Smooth muscle cell (in vitro differentiated cells): ENCODE results near the gene WWC2. TPM values are rescaled to one million over a fixed set of nuclear protein-coding genes. Genes with fewer than 3 reads are reported as not detected.
A peak's percentile ranks its signal among the peaks of the same experiment; 100 is the strongest.

ENCODE experiments used
- DNase-seq: peaks from one replicate; lab custom pipeline; 2025; ENCODE audit not compliant: unreplicated experiment; lab: John Stamatoyannopoulos, UW
- H2AFZ ChIP-seq: fragments of 200-600 bp; sonication (generic); 2 replicates; pipeline ENCODE4 v1.6.0; 2016; ENCODE audit warnings: antibody characterized with exemption, low read depth, mild to moderate bottlenecking
- H3F3A ChIP-seq: fragments of 200-600 bp; sonication (generic); 2 replicates; pipeline ENCODE4 v1.6.0; 2017; ENCODE audit warnings: antibody characterized with exemption, low read depth
- H3K27ac ChIP-seq: fragments of 200-600 bp; sonication (generic); 2 replicates; pipeline ENCODE4 v1.5.1; 2016; ENCODE audit warnings: low read depth, mild to moderate bottlenecking
- H3K27me3 ChIP-seq: fragments of 200-600 bp; sonication (generic); 2 replicates; pipeline ENCODE4 v1.6.1; 2016; ENCODE audit warnings: low read depth, mild to moderate bottlenecking
- H3K36me3 ChIP-seq: fragments of 200-600 bp; sonication (generic); 2 replicates; pipeline ENCODE4 v1.5.1; 2016; ENCODE audit warnings: low read depth
- H3K4me1 ChIP-seq: fragments of 200-600 bp; sonication (generic); 2 replicates; pipeline ENCODE4 v1.5.1; 2016; ENCODE audit warnings: low read depth
- H3K4me2 ChIP-seq: fragments of 200-600 bp; sonication (generic); 2 replicates; pipeline ENCODE4 v1.6.0; 2016; ENCODE audit warnings: mild to moderate bottlenecking
- H3K4me3 ChIP-seq: fragments of 200-600 bp; sonication (generic); 2 replicates; pipeline ENCODE4 v1.5.1; 2016; ENCODE audit warnings: mild to moderate bottlenecking
- H3K79me2 ChIP-seq: fragments of 200-600 bp; sonication (generic); 2 replicates; pipeline ENCODE4 v1.6.0; 2016; ENCODE audit warnings: low read depth, mild to moderate bottlenecking
- H3K9ac ChIP-seq: fragments of 200-600 bp; sonication (generic); 2 replicates; pipeline ENCODE4 v1.6.0; 2016; ENCODE audit warnings: low read depth
- H3K9me3 ChIP-seq: fragments of 200-600 bp; sonication (generic); replicated peaks from 2 replicates; pipeline ENCODE4 v1.5.1; 2016; ENCODE audit warnings: low read depth
- H4K20me1 ChIP-seq: fragments of 200-600 bp; sonication (generic); 2 replicates; pipeline ENCODE4 v1.6.0; 2016; ENCODE audit warnings: low read depth
- WGBS: methylation state at CpG from one replicate; pipeline ENCODE4 v1.1.7; 2016; ENCODE audit warnings: low lambda C conversion rate; 5-methylcytosine and 5-hydroxymethylcytosine counted together
- polyA plus RNA-seq: library from polyadenylated mRNA; unstranded; fragments of >200 nt; fragmentation: Nextera tagmentation; extraction: Ambion mirVana; gene quantifications from 2 replicates; pipeline ENCODE4 v1.2.1, GENCODE V29; 2016
- total RNA-seq: library from RNA; depleted of rRNA; stranded (reverse); fragments of >200 nt; gene quantifications from 2 replicates; pipeline ENCODE4 v1.2.3, GENCODE V29; 2014
- TF ChIP-seq, protein P1 (sequence below): fragments of 200-600 bp; sonication (generic); IDR thresholded peaks from 2 replicates; pipeline ENCODE4 v1.5.1; 2017; ENCODE audit warnings: borderline replicate concordance, mild to moderate bottlenecking, antibody characterized with exemption; ENCODE audit not compliant: insufficient read depth, poor library complexity, severe bottlenecking

Gene WWC2
- total and polyA plus RNA-seq, 2 experiments from 2014 or later: 11.2 to 13.5 TPM

DNA sequence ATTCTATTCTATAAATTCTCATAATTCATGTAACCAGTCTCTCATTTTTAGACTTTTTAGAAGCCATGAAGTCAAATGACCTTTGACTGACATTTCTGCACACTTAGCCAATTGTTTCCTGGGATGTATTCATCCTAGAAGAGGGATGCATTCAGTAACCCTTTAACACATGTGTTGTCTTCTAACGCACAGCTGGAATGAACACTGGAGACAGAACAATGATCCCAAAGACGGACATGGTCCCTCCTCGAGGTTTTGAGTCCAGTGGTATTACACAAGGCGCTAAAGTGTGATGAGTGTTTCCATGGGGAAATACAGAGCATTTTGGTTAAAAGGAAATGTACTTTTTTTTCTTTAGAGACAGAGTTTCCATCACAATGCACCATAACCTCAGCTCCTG, 263.0 kb downstream of the WWC2 start:
- Histone ChIP-seq H3F3A (no peaks in the 10 kb centered on the region), H3K79me2 (no peaks in the 10 kb centered on the region), H3K36me3 (no peaks in the 10 kb centered on the region), H3K9me3 (no peaks in the 10 kb centered on the region), H3K27ac (no peak overlapping the region), H3K4me2 (no peak overlapping the region), H3K9ac (no peak overlapping the region), H3K4me1 (no peaks in the 10 kb centered on the region), H4K20me1 (no peaks in the 10 kb centered on the region), H3K27me3 (no peaks in the 10 kb centered on the region), H3K4me3 (no peak overlapping the region), H2AFZ (no peak overlapping the region)
- DNase-seq: no peak
- TF ChIP-seq, protein P1, sequence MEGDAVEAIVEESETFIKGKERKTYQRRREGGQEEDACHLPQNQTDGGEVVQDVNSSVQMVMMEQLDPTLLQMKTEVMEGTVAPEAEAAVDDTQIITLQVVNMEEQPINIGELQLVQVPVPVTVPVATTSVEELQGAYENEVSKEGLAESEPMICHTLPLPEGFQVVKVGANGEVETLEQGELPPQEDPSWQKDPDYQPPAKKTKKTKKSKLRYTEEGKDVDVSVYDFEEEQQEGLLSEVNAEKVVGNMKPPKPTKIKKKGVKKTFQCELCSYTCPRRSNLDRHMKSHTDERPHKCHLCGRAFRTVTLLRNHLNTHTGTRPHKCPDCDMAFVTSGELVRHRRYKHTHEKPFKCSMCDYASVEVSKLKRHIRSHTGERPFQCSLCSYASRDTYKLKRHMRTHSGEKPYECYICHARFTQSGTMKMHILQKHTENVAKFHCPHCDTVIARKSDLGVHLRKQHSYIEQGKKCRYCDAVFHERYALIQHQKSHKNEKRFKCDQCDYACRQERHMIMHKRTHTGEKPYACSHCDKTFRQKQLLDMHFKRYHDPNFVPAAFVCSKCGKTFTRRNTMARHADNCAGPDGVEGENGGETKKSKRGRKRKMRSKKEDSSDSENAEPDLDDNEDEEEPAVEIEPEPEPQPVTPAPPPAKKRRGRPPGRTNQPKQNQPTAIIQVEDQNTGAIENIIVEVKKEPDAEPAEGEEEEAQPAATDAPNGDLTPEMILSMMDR: no peak
- 97% methylated on average over 4 of the region's 4 CpGs for WGBS

DNA sequence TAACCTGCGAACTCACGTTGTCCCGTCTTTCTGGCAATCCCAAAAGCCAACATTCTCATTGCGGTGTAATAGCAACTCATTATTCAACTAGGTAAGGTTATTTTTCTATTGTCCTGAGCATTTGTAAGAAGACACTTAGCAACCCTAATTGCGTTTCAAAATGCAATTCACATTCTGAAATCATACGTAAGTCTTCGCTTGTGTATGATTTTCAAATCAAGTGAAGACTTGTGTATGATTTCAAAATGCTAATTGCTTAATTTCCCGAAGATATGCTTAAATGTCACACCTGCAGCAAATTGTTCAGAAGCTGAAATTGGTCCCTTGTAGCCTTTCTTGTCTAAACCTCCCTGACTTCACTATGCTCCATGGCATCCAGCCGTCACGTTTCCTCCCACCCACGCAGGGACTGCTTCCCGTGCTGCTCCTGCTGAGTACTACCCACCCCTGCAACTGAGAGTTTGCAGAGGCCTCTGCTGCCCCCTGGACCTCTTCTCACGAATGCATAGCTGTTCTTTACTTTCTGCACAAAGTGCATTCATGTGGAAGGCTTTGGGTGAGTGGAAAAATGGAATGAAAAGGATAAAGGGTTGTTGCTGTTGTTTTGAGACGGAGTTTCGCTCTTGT, 264.0 kb downstream of the WWC2 start:
- WGBS: 64% methylated on average over 15 of the region's 15 CpGs
- Histone ChIP-seq H3K79me2 (no peaks in the 10 kb centered on the region), H2AFZ (no peak overlapping the region), H3K27me3 (no peaks in the 10 kb centered on the region), H4K20me1 (no peaks in the 10 kb centered on the region), H3K36me3 (no peaks in the 10 kb centered on the region), H3K9me3 (no peaks in the 10 kb centered on the region), H3K4me2 (no peak overlapping the region), H3F3A (no peaks in the 10 kb centered on the region), H3K27ac (no peak overlapping the region), H3K4me3 (no peak overlapping the region), H3K4me1 (no peaks in the 10 kb centered on the region), H3K9ac (no peak overlapping the region)
- no peak for DNase-seq
- TF ChIP-seq, protein P1: peak; percentile 21

DNA sequence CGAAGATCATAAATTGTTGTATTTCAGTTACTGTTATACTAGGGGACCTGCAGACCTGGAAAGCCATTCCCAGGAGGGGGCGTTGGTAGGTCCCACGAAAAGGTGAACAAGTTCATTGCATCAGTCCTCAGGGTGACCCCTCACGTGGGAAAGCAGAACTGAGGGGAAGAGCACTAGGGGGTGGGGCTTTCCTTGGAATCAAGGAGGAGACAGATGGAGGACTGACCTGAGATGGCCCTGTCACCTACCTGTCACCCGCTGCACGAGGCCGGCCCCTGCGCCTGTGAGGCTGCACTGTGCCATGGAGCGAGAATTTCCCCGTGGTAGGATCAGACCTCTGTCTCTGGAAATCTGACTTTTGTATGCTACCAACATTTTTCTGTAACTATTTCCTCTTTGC, 265.0 kb downstream of the WWC2 start:
- Histone ChIP-seq H3K79me2 (no peaks in the 10 kb centered on the region), H4K20me1 (no peaks in the 10 kb centered on the region), H3K27ac (no peak overlapping the region), H3K27me3 (no peaks in the 10 kb centered on the region), H3K9me3 (no peaks in the 10 kb centered on the region), H3K4me2 (no peak overlapping the region), H3K4me3 (no peak overlapping the region), H2AFZ (no peak overlapping the region), H3K4me1 (no peaks in the 10 kb centered on the region), H3K36me3 (no peaks in the 10 kb centered on the region), H3F3A (no peaks in the 10 kb centered on the region), H3K9ac (no peak overlapping the region)
- no peak for DNase-seq
- TF ChIP-seq, protein P1: no peak
- 73% methylated on average over 10 of the region's 10 CpGs for WGBS

DNA sequence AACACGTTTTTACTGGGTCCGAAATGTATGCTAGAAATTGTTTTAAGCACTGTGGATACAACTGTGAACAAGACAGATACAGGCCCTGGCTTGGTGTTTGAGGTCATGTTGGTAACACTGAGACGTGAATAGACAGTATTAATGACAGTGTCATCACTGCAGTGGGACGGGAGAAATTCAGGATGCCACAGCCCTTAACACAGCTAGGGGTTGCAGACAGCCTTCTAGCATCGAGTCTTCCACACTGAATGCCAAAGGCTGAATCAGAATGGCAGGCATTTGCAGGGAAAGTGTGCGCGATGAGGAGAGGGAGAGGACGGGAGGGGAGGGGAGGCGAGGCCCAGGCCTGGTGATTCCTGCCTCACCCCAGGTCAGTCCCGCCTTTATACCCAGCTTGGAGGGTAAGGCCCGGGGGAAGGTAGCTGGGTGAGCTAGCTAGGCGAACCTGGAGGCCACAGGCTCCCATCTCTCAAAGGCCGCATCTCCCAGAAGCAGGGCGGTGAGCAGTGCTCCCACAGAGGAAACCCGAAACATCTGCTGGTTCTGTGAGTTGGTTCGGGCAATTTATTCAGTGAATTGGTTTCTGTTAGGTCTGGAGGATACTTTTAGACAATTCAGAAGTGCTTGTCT, 267.3 kb downstream of the WWC2 start:
- Histone ChIP-seq H3K9ac (no peak overlapping the region), H4K20me1 (no peaks in the 10 kb centered on the region), H3K4me2 (no peak overlapping the region), H3K4me3 (no peak overlapping the region), H3K79me2 (no peaks in the 10 kb centered on the region), H3K27ac (no peak overlapping the region), H3K36me3 (no peaks in the 10 kb centered on the region), H3F3A (no peaks in the 10 kb centered on the region), H3K27me3 (no peaks in the 10 kb centered on the region), H2AFZ (no peak overlapping the region), H3K4me1 (no peaks in the 10 kb centered on the region), H3K9me3 (no peaks in the 10 kb centered on the region)
- TF ChIP-seq, protein P1: no peak
- no peak for DNase-seq
- 76% methylated on average over 16 of the region's 16 CpGs for WGBS
